IPS-11a (cell line): ENCODE data around the gene BLOC1S5.

Source experiments
- H3K4me3 ChIP-seq: one replicate; pipeline ENCODE4 v1.5.1; 2013; ENCODE audit warnings: low read depth, low read length, control low read depth

The BLOC1S5 gene

DNA sequence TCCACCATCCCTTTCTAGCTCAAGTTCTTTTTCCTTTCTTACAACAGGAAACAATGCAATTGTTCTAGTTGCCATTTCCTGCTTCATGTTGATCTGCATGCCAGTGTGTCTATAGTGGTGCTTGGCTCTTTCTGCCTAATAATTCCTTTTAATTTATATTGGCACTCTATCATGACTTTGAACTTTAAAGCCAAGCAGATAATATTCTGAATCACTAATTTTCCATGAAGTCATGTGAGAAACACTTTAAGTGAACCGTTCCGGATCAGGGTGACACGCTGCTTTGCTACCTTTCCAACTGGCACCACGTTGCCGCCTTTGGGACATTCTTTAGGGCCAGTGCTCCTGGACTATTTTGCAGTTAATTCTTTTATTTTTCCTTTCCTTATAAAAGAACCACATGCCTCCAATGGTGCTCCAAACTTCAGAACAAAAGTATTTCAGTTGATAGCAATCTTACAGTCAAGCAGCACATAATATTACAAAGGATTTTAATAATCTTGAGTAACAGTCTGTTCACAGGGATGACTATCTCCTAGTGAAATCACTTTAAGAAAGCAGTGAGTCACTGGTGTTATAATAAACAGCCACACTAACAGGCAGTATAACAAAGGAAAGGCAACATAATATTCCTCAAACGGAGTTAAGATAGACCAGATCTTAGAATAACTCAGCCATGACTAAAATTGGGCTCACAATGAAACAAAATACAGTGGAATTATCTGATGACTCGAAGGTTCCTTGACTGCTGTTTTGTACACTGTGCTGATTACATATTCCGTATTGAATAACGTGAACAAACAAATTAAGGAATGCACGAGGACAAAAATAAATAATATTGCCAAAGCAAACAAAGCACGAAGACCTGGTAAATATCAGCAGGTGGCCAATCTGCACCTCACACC, 19.0 kb upstream of the BLOC1S5 start:
- no peak overlapping the region for H3K4me3 ChIP-seq

DNA sequence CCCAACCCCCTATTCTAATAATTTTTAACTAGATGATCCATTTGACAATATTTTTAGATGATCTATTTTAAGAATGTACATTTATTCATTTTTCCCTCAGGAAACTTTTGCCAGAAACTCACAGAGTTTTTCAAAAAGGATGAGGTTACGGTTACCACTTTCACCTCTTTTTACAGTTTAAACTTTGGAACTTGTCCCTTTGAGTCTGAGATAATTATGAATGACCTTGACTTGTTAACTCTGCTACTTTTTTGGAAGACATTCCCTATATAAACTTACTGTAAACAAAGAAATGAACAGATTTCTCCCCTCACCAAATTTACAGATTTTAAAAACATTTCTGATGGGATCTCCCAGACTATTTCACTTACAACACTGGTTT, 18.4 kb upstream of the BLOC1S5 start:
- no peak overlapping the region for H3K4me3 ChIP-seq

DNA sequence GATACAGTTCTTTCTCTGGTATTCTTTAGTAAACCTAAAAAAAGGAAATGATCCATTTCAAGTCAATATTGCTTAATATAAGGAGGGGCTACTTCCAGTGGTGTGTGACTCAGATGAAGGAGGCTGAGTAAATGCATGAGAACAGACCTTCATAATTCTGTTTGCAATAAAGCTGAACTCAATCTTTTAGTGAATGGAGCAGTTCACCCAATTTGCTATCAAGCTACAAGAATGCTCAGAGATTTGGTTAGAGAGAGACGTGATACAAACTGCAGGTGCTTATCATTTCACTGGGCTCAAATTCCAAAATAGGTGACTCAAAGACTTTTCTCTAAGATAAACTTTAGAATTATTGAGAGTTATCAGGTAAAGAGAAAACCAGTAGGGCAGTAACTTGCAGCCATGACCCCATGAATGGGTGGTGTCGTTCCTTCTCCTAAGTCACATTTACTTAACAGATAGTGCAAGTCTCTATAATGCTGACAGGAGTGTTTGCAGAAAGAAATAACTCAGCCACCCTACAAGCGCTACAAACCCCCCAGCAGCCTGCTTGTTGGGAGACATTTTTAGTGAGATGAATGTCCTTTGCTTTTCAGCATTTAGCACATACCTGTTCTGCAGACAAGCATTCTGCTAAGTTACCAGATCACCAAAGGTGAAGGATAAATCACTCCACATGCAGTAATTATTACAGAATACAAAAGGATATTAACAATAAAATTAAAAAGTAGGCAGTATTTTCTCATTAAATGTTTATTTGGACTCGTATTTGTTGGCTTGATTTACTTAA, 16.4 kb upstream of the BLOC1S5 start:
- no peak overlapping the region for H3K4me3 ChIP-seq

DNA sequence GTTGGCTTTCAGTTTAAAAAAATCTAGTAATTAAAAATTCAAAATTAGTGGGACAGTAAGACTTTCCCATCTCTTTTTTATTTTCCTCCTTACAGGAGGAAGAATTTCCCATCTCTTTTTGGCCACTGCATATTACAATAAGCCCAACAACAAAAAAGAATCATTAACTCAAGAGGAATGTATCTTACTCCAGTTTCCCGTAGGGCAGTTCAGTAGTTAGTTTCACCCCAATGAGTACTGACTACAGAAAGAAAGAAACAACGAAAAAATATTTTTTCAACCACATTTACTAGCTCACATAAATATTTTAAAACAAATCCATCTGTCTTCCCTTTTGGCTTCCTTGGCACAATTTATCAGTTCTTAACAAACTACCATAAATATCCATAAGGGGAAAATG, 14.9 kb upstream of the BLOC1S5 start:
- H3K4me3 ChIP-seq, result no peak overlapping the region

DNA sequence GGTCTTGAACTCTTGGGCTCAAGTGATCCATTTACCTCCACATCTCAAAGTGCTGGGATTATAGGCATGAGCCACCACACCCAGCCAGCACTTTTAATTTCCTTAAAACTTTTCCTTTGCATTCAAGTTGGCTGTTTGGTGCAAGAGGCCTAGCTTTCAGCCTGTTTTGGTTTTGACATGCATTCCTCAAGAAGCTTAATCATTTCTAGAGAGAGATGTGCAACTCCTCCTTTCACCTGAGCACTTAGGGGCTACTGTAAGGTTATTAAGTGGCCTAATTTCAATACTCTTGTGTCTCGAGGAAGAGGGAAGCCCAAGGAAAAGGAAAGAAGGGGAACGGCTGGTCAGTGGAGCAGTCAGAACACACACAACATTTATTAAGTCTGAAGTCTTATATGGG, 13.8 kb upstream of the BLOC1S5 start:
- H3K4me3 ChIP-seq, result no peak overlapping the region

DNA sequence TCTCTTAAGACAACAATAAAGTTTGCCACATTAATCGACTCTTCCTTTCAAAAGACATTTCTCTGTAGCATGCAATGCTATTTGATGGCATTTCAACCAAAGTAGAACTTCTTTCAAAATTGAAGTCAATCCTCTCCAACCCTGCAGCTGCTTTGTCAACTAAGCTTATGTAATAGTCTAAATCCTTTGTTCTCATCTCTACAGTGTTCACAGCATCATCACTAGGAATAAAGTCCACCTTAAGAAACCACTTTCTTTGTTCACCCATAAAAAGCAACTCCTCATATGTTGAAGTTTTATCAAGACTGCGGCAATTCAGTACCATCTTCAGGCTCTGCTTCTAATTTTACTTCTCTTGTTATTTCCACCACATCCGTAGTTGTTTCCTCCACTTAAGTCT, 11.5 kb upstream of the BLOC1S5 start:
- no peak overlapping the region for H3K4me3 ChIP-seq

DNA sequence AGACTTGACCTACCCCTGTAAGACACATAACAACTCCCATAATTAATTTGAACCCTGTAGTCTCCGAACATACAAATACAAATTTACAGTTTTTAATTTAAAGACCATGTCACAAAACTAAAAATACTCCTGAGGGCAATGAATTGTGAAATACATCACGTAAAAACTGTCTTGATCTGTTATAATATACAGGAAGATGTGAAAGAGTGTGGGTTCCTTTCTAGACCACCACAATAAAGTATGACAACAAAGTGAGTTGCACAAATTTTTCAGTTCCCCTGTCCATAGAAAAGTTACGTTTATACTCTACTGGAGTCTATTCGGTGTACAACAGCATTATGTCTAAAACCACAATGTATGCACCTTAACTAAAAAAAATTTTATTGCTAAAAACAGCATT, 11.0 kb upstream of the BLOC1S5 start:
- H3K4me3 ChIP-seq, result no peak overlapping the region

DNA sequence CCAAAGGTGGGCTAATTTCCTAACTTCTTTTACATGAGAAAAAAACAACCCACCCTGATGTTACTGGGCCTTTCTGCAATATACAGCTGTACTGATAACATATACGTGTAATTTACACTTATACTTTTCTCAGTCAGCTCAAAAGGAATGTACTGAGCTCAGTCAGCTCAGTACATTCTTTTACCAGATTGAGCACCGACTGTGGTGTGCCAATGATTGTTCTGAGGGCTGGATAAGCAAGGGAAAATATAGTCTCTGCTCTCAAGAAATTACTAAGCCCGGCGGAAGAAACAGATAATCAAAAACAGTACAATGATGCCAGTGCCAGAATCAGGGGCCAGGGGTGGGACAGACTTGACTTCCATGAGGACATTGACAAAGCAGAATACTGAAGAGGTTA, 10.0 kb upstream of the BLOC1S5 start:
- H3K4me3 ChIP-seq, result no peak overlapping the region

DNA sequence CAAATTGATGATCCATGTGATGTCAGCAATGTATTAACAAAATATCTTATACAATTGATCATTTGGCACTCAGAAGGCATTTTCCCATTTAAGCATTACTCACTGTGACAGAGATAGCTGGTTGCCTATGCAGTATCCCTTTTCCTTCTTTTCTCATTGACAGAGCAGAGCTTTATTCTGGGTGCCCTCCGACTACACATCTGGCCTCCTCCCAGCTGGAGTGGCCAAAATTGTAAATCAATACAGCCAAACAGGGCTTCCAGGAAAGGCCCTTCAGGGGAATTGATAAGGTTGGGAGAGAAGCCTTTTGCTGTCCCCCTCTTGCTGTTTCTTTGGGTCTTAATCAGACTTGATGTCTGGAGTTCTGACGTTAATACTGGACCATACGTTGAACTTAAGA, 9.6 kb upstream of the BLOC1S5 start:
- H3K4me3 ChIP-seq, result no peak overlapping the region

DNA sequence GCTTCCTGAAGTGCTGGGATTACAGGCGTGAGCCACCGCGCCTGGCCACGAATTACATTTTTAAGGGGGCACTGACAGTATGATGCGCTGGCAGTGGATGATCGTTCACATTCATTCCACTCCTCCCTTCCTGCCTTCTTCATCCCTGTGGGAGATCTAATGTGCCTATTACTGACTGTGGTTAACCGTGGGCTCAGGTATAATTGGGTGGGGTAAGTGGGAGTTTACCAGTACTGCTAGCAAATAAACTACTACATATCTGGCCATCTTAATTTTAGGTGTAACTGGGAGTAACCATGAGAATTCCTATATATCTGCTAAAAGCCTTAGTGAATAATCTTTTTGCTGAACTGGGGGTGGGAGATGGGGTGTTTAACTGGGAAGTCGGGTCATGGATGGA, 6.5 kb upstream of the BLOC1S5 start:
- H3K4me3 ChIP-seq, result no peak overlapping the region

DNA sequence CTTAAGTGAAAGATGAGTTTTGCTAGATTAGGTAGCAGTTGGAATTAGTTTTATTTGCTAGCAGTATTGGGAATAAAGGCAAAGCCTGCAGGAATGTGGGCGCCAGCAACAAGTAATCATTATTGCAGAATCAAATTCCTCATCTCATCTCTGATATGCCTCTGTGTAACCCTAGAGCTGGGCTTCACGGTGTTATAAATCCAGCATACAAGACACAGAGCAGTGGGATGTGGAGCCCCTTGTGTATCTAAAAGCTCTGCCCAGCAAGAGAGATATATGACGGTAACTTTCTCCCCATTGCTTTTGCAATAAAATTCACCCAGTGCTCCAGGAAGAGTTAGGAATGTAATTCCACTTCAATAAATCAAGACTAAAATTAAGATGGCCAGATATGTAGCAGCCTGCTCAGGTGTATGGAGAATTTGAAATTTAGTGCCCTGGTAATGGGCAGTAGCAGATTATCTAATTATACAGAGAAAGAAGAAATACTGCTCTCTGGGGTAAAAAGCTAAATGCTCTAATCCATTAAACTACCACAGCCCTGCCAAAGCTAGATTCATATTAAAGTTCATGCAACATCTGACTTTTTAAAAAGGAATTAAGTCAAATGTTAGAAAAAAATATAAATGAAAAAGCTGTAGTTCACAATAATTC, 5.6 kb upstream of the BLOC1S5 start:
- H3K4me3 ChIP-seq, result no peak overlapping the region

DNA sequence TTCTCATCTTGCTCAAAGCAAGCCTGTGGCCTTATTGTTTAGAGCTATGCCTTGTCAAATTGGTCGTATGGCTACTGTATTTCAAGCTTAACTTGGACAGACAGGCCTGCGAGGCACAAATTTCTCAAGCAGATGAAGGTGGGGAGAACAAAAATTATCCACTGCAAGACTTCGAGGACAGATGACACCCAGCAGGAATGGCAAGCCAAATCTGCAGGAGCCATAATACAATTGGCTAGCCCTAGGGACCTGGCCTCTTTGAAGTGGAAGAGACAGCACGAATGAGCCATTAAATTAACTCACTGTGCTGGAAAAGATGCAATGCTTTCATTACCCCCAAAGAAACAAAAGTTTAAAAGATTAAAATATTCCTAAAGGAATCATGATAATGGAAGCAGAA, 5.0 kb upstream of the BLOC1S5 start:
- no peak overlapping the region for H3K4me3 ChIP-seq

DNA sequence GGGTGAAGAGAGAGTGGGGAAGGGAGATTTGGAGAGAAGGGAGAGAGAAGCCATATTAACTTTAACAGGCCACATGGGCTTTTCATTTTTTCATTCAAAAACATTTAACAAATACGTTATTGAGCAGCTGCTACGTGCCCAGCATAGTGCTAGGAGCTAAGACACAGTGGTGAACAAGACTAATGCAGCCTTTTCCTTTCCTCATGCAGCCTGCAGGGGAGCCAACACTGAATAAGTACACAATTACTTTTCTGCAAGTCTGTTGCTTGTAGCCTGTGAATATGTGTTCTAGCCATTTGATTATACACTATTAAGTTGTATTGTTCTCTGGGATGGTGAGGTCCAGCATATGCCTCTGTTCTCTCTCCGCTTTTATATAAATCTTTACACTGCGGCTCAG, 1.9 kb upstream of the BLOC1S5 start:
- H3K4me3 ChIP-seq, result no peak overlapping the region

DNA sequence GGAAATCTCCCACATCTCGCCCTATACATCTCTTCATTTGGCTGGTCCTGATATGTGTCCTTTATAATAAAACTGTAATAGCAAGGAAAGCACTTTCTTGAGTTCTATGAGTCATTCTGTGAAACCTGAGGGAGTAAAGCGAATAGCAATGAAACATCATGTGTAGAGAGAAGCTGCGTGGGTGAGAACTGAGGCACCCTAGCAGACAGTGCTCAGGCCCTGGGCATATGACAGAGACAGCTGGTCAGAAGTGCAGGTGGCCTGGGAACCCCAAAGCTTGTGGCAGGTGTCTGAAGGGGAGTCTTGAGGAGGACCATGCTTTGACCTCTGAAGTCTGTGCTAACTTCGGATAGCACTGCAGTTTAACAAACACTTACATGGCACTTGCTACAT, 1.3 kb upstream of the BLOC1S5 start:
- H3K4me3 ChIP-seq, result no peak overlapping the region

DNA sequence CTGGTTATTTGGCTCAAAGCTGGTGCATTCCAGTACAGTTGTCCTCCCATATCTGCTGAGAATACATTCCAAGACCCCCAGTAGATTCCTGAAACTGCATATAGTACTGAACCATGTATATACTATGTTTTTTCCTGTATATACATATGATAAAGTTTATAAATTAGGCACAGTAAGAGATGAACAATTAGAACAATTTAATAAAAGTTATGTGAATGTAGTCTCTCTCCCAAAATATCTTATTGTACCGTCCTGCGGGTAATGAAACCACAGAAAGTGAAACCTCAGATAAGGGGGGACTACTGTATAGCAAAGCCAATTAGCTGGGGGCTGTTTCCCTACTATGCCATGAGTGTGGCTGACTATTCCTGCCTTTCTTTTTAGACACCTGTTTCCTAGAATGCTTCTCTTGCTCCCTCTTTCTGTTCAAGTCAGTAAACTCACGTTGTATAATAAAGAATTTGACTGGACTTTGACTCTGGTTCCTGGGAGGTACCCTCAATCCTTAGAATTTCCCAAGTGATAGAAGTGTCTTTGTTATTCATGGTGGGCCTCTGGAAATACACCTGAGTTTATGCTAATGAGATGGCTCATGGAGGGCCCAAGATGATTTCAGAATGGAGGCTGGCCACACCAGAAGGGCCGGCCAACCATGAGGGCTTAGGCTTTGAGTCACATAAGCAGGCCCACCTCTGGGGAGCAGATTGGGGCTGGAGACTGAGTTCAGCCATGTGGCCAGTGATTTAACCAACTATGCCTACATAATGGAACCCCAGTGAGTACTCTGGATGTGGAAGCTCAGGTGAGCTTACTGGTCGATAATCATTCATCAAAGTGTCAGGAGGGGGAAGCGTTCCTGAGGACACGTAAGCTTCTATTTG, 689 bp upstream of the BLOC1S5 start:
- peak overlapping the region; percentile 79 for H3K4me3 ChIP-seq

DNA sequence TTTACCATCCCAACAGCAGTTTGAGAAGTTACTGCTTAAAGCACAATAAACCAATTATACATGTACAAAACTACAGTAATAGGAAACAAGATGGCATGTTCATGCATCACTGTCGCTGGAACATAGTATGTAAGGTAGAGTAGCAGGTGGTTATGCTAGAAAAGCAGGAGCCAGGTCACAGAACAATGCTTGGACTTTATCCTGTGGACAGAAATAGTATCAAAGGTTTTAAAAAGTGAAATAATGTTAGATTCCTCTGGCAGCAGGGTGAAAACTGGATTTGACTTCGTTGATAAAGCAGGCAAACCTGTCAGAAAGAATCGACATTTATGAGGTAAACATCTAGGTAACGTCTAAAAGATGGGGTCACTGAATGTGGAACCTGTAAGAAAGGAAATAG, 2.5 kb downstream of the BLOC1S5 start:
- no peak overlapping the region for H3K4me3 ChIP-seq

DNA sequence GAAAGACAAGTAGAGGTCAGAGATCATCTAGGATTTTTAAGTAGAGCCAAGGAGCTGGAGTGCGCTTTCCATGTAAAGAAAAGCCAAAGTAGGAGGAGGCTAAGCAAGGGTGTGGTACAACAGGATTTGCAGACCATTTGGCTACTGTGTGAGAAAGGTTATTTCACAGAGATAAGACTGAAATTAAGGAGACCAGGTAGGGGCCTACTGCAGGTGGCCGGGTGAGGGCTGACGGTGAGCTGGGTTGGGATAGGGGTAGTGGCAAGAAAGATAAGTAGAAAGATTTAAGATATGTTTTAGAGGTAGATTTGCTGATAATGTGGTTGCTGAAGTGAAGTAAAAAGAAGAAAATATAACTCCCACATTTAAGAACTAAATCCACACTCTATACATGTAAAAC, 3.8 kb downstream of the BLOC1S5 start:
- H3K4me3 ChIP-seq, result no peak overlapping the region

DNA sequence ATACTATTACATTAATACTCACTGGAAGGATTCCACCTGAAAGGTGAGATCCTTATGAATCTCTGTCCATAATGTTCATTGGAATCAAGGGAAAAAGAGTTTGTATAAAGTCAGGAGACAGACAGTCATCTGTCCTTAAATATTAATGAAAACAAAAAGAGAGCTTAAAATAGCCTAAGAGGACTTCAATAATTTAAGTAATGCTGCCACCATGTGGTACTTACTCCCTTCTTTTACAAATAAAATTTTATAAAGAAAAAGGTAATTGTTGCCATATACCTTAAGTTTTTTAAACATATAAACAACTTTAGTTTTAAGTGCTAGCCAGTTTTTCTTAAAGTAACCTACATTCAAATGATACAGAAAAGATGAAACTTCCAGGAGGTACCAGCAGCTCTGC, 5.1 kb downstream of the BLOC1S5 start:
- no peak overlapping the region for H3K4me3 ChIP-seq

DNA sequence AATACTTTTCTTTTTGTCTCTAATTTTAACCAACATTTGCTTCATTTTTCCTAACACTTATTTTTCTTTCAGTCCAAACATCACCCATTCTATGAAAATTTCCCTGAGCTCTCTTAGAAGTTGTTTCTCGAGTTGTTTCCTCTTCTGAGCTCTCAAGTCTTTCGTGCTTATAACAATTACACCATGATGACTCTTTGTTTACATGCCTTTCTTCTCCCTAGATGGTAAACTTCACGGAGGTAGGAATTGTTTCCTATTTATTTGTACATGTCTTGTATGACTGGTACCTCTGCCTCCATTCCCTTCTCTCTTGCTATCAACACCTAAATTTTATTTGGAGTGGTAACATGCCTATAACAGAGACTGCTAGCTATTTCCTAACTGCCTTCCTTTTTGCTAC, 6.4 kb downstream of the BLOC1S5 start:
- H3K4me3 ChIP-seq, result no peak overlapping the region

DNA sequence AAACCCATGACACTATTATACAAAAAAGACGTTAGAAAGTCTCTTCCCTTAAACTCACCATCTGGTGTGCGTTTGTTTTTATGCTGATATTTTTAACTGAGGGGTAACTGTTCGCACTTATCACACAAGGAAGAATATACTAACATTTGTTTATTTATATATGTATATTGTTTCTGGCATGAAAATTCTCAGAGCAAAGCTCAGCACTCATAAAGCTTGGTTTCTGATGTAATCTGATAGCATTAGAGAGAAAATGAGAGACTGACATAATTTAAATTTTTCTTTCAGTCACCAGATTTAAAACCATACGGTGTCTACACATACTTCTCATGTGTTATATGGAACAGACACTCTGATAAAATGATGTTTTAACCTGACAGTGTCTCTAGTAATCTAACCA, 6.9 kb downstream of the BLOC1S5 start:
- no peak overlapping the region for H3K4me3 ChIP-seq

DNA sequence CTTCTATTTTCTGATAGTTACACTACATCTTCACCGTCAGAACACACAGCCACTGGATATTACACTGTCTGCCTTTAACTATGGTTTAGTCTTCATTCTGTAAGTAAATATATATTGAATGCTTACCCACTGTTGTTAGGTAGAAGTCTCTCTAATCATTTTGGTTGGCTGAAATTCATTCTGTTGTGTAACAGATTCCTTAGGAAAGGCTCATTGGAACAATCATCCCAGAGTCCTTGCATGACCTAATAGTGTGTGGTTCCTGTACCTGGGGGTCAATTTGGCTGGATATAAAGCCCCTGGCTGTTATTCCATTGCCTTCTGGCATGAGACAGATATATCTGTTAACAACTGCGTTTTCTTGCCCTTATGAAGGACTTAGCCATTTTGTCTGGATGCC, 9.9 kb downstream of the BLOC1S5 start:
- no peak overlapping the region for H3K4me3 ChIP-seq
